GM12878 (cell line): Measurements from ENCODE around the gene TMEM131L. TPM values are rescaled to one million over a fixed set of nuclear protein-coding genes. Genes with fewer than 3 reads are reported as not detected.
A peak's percentile ranks its signal among the peaks of the same experiment; 100 is the strongest.

Source experiments
- ATAC-seq: fragments of 200-7000 bp; cut with Tn5 transposase; 3 replicates; pipeline ENCODE4 v1.9.1; 2020; ENCODE audit warnings: mild to moderate bottlenecking, moderate library complexity
- BruUV-seq: library from RNA; stranded (reverse); fragments of 400-500 nt; replicated peaks from 2 replicates; lab custom pipeline; 2021; lab: Mats Ljungman, UMichigan
- CTCF ChIA-PET: fragments of 300-600 bp; sonication (Branson Sonifier 250); formaldehyde crosslinking; extraction: SDS; loops from one replicate; lab custom pipeline; 2021; ENCODE audit warnings: inconsistent platforms; lab: Yijun Ruan, JAX
- POLR2A ChIA-PET: fragments of 350-600 bp; formaldehyde crosslinking; extraction: SDS; loops from one replicate; lab custom pipeline; 2021; ENCODE audit warnings: inconsistent platforms; lab: Charles Lee
- RAD21 ChIA-PET: fragments of 300-600 bp; sonication (Branson Sonifier 250); formaldehyde crosslinking; loops from one replicate; lab custom pipeline; 2023; ENCODE audit warnings: antibody characterized with exemption; ENCODE audit not compliant: unreplicated experiment; lab: Charles Lee
- SMC1A ChIA-PET: fragments of 300-600 bp; sonication (Branson Sonifier 250); formaldehyde crosslinking; loops from one replicate; lab custom pipeline; 2023; ENCODE audit not compliant: unreplicated experiment, uncharacterized antibody; lab: Charles Lee
- DNase-seq: peaks from one replicate; pipeline ENCODE4 v3.0.0-alpha.2; 2011; ENCODE audit warnings: low read depth, low spot score
- FAIRE-seq: peaks from 3 replicates; lab custom pipeline; 2011; peaks lifted over from hg19 to GRCh38; lab: Jason Lieb, UNC
- H2AFZ ChIP-seq: 2 replicates; pipeline ENCODE4 v1.6.0; 2011; ENCODE audit warnings: low read depth, low read length, control low read depth; ENCODE audit not compliant: control insufficient read depth
- H3K27ac ChIP-seq: 2 replicates; pipeline ENCODE4 v1.5.1; 2011; ENCODE audit warnings: control low read depth; ENCODE audit not compliant: control insufficient read depth, insufficient read depth
- H3K27me3 ChIP-seq, 2 experiments: replicated peaks in 1 of 2; 2 replicates each; pipeline versions ENCODE4 v1.6.0 to v1.6.1; 2011; ENCODE audit warnings: low read length in 1 of 2; ENCODE audit not compliant: control insufficient read depth in 2 of 2, insufficient read depth in 2 of 2
- H3K36me3 ChIP-seq, 2 experiments: 2 replicates each; pipeline ENCODE4 v1.5.1; 2011; ENCODE audit warnings: low read length in 1 of 2; ENCODE audit not compliant: control insufficient read depth in 2 of 2, insufficient read depth in 2 of 2
- H3K4me1 ChIP-seq: 2 replicates; pipeline ENCODE4 v1.6.1; 2011; ENCODE audit warnings: mild to moderate bottlenecking, low read length, moderate library complexity, mixed read lengths; ENCODE audit not compliant: control insufficient read depth, insufficient read depth
- H3K4me2 ChIP-seq: 2 replicates; pipeline ENCODE4 v1.6.0; 2011; ENCODE audit warnings: control low read depth; ENCODE audit not compliant: control insufficient read depth, insufficient read depth
- H3K4me3 ChIP-seq: fragments of 200-600 bp; sonication (generic); 2 replicates; pipeline ENCODE4 v1.5.1; 2016
- H3K79me2 ChIP-seq: 2 replicates; pipeline ENCODE4 v1.6.0; 2011; ENCODE audit warnings: low read length; ENCODE audit not compliant: control insufficient read depth, insufficient read depth
- H3K9ac ChIP-seq: 2 replicates; pipeline ENCODE4 v1.8.0; 2011; ENCODE audit warnings: low read length, control low read depth, mixed read lengths; ENCODE audit not compliant: control insufficient read depth, insufficient read depth
- H3K9me3 ChIP-seq: replicated peaks from 3 replicates; pipeline ENCODE4 v1.5.1; 2011; ENCODE audit warnings: mild to moderate bottlenecking, low read length; ENCODE audit not compliant: control insufficient read depth, insufficient read depth
- H4K20me1 ChIP-seq: 2 replicates; pipeline ENCODE4 v1.6.0; 2011; ENCODE audit not compliant: control insufficient read depth, insufficient read depth
- TBL1XR1 ChIP-seq: IDR thresholded peaks from 2 replicates; pipeline ENCODE4 v1.6.1; 2012; ENCODE audit warnings: low read depth, low read length, improper control_type of control experiment
- WGBS: methylation state at CpG from one replicate; pipeline ENCODE4 v1.1.6; 2016; ENCODE audit warnings: low lambda C conversion rate; ENCODE audit not compliant: insufficient replicate concordance, insufficient coverage; ENCODE audit errors: missing lambda C conversion rate; 5-methylcytosine and 5-hydroxymethylcytosine counted together
- in situ Hi-C: fragments of 300-500 bp; cut with MboI; formaldehyde crosslinking; loops from 9 replicates; pipeline ENCODE4 v1.14.3; 2018; ENCODE audit warnings: mixed read lengths
- intact Hi-C: fragments of 100-400 bp; cut with micrococcal nuclease; formaldehyde crosslinking; loops from one replicate; pipeline ENCODE4 v1.14.2; 2022; ENCODE audit not compliant: unreplicated experiment
- polyA plus RNA-seq, 11 experiments: library from polyadenylated mRNA; depleted of rRNA in 4 of 11; unstranded in 6 of 11; stranded (reverse) in 5 of 11; fragments of >200 nt; fragmentation: Nextera tagmentation in 4 of 11; fragmentation: Illumina TruSeq in 1 of 11; extraction: Ambion mirVana in 4 of 11; extraction: Trizol in 1 of 11; gene quantifications; 1 replicate in 1 of 11; 2 replicates in 10 of 11; pipeline versions ENCODE4 v1.2.1 to v1.2.3, GENCODE V29; 2011 to 2016; ENCODE audit warnings: inconsistent platforms in 2 of 11, missing spikeins in 2 of 11, low read depth in 1 of 11
- total RNA-seq, 4 experiments: library from RNA; depleted of rRNA in 3 of 4; stranded (reverse); fragments of >200 nt in 3 of 4; fragmentation: Illumina TruSeq in 1 of 4; extraction: Trizol in 1 of 4; gene quantifications; 2 replicates each; pipeline versions ENCODE4 v1.2.1 to v1.2.3, GENCODE V29; 2013 to 2021
- TF ChIP-seq, protein P1 (sequence below), 3 experiments: IDR thresholded peaks in 2 of 3; conservative IDR thresholded peaks in 1 of 3; 2 replicates each; pipeline ENCODE4 v1.5.1; 2011; ENCODE audit warnings: low read depth in 3 of 3, low read length in 3 of 3, mild to moderate bottlenecking in 3 of 3, control low read depth in 2 of 3, moderate library complexity in 2 of 3, inconsistent platforms in 1 of 3, mixed read lengths in 1 of 3; ENCODE audit not compliant: control insufficient read depth in 2 of 3, insufficient read depth in 1 of 3; ENCODE audit errors: extremely low read depth in 1 of 3

TMEM131L gene
- total and polyA plus RNA-seq, 10 of the 15 experiments (the other 5 are each of a cell fraction or from before 2014, with no cell fraction given): 8.5 to 101 (median 74.4) TPM

DNA sequence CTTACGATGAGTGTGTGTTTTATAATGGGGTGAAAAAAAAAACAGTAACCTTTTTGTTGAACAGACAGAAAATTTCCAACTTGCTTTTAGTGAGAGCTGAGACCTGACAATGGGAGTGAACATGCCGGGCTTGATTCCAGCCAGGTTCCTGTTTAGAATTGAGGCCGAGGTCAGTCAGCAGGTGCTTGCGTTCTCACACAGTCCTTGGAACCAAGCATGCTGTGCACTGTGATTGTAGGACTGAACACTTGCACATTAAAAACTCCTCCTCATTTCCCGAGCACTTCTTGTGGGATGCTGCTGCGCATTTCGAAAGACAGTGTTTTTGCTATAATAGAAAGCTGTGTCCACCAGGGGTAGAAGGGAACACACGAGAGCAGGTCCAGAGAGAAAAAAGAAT, 51.8 kb downstream of the TMEM131L start:
- Histone ChIP-seq H3K4me1 (peaks cover 69% of the 10 kb centered on the region), H3K27me3 (no peaks in the 10 kb centered on the region), H3K36me3 (peaks cover 0 to 32% of the 10 kb centered on the region in 2 experiments; a peak in 2 of 4 replicates), H3K9ac (no peak overlapping the region; the same call in 1 of the 2 replicates), H3K27ac (peak overlapping the region; percentile 96), H3K79me2 (peaks cover 99% of the 10 kb centered on the region), H3K4me2 (peak overlapping the region; percentile 23), H4K20me1 (no peaks in the 10 kb centered on the region), H3K9me3 (no peaks in the 10 kb centered on the region; the same call in 2 of the 3 replicates), H3K4me3 (peak overlapping the region; percentile 38)
- no peak for ATAC-seq
- WGBS: 6% methylated on average over 8 of the region's 8 CpGs
- FAIRE-seq: no peak
- TSS peak; percentile 2 for BruUV-seq
- RAD21 ChIA-PET: interaction anchor here (0.6 to 10.7 kb wide), 5 partner anchors 9 to 85 kb away, joined by 3 to 197 read pairs (median 6); no protein-coding TSS in a partner anchor
- in situ Hi-C loops (no loop called here), intact Hi-C loops (no loop called here)
- POLR2A ChIA-PET: interaction anchor here (0.8 to 1.0 kb wide), 3 partner anchors 9 to 49 kb away, joined by 3 to 4 read pairs (median 3); no protein-coding TSS in a partner anchor
- SMC1A ChIA-PET: interaction anchor here (1.6 to 12.9 kb wide), 5 partner anchors 17 to 738 kb away, joined by 3 to 177 read pairs (median 70); partner anchors contain the start of genes ARFIP1 and TIGD4
- CTCF ChIA-PET: interaction anchor here (1.2 to 1.5 kb wide), 2 partner anchors 26 to 29 kb away, joined by 3 read pairs; no protein-coding TSS in a partner anchor
- no peak for DNase-seq
- no peak for TF ChIP-seq TBL1XR1
- TF ChIP-seq, protein P1, sequence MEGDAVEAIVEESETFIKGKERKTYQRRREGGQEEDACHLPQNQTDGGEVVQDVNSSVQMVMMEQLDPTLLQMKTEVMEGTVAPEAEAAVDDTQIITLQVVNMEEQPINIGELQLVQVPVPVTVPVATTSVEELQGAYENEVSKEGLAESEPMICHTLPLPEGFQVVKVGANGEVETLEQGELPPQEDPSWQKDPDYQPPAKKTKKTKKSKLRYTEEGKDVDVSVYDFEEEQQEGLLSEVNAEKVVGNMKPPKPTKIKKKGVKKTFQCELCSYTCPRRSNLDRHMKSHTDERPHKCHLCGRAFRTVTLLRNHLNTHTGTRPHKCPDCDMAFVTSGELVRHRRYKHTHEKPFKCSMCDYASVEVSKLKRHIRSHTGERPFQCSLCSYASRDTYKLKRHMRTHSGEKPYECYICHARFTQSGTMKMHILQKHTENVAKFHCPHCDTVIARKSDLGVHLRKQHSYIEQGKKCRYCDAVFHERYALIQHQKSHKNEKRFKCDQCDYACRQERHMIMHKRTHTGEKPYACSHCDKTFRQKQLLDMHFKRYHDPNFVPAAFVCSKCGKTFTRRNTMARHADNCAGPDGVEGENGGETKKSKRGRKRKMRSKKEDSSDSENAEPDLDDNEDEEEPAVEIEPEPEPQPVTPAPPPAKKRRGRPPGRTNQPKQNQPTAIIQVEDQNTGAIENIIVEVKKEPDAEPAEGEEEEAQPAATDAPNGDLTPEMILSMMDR (IDR thresholded peaks at IDR 0.05 in 2 of 3, conservative IDR thresholded peaks at IDR 0.05 in 1 of 3; ENCODE audit: control insufficient read depth in 2 of 3, extremely low read depth in 1 of 3, insufficient read depth in 1 of 3, low read depth in 3 of 3, low read length in 3 of 3): 0 out of 6 replicates have a peak, but pooled peaks of 1 of the 3 experiments have one; percentile 9
- TF ChIP-seq, all 136 proteins: peak for 1
- no peak overlapping the region for H2AFZ ChIP-seq
